ENCODE data around the gene ADRB1. TPM values are rescaled to one million over a fixed set of nuclear protein-coding genes. Genes with fewer than 3 reads are reported as not detected.
A peak's percentile ranks its signal among the peaks of the same experiment; 100 is the strongest.

Gene ADRB1
- polyA plus RNA-seq, 1 of the 3 experiments (the other 2 are of a cell fraction) = not detected

DNA sequence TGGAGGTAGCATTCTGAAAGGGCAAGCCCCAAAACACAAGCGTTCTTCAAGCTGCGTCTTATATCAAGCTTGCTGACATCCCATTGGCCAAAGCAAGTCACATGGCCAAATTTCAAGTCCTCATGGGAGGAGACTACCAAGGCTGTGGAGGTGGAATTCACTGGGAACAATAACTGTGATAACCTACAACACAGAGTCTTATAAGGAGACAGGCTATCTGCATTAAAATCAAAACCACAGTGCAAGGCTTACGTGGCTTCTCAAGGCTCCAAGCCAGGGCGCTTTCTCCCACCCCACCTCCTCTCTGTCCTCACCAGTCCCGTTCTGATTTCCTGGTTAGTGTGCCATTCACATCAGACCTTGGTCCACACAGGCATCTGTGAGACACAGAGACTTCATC lies 39.4 kb downstream of the ADRB1 start:
- no peaks in the 10 kb centered on the region for H3F3A ChIP-seq (replicated peaks; ENCODE audit: insufficient read depth)
- POLR2A ChIA-PET = no interaction called here
- no peaks in the 10 kb centered on the region for H4K20me1 ChIP-seq (ENCODE audit: insufficient read depth)
- no peak overlapping the region for H2AFZ ChIP-seq (ENCODE audit: low read depth)
- H3K4me2 ChIP-seq = no peak overlapping the region
- no peak for DNase-seq
- 86% methylated on average over 5 of the region's 5 CpGs for WGBS (ENCODE audit: low lambda C conversion rate)
- no peaks in the 10 kb centered on the region for H3K9me2 ChIP-seq
- no peaks in the 10 kb centered on the region for H3K27me3 ChIP-seq (ENCODE audit: insufficient read depth)
- H3K9me3 ChIP-seq = no peaks in the 10 kb centered on the region
- H3K27ac ChIP-seq (ENCODE audit: low read depth in 2 of 2, low read length in 1 of 2) = no peak overlapping the region
- no peak overlapping the region for H3K9ac ChIP-seq
- no peak overlapping the region for H3K4me3 ChIP-seq (ENCODE audit: low read depth in 2 of 2, low read length in 1 of 2)
- H3K4me1 ChIP-seq (ENCODE audit: control insufficient read depth in 1 of 2, insufficient read depth in 2 of 2, low read depth in 1 of 2, low read length in 1 of 2) = no peaks in the 10 kb centered on the region
- peak; percentile 41; the same call in 1 of the 2 replicates for TF ChIP-seq USF1 (IDR thresholded peaks at IDR 0.05; ENCODE audit: borderline replicate concordance, low read depth)
- no peak for TF ChIP-seq RCOR1 (IDR thresholded peaks at IDR 0.05; ENCODE audit: low read length)
- no peaks in the 10 kb centered on the region for H3K79me2 ChIP-seq (ENCODE audit: insufficient read depth)
- H3K36me3 ChIP-seq (replicated peaks in 1 of 2; ENCODE audit: control insufficient read depth in 1 of 2, insufficient read depth in 2 of 2, low read length in 1 of 2) = no peaks in the 10 kb centered on the region
- CTCF ChIA-PET = no interaction called here

DNA sequence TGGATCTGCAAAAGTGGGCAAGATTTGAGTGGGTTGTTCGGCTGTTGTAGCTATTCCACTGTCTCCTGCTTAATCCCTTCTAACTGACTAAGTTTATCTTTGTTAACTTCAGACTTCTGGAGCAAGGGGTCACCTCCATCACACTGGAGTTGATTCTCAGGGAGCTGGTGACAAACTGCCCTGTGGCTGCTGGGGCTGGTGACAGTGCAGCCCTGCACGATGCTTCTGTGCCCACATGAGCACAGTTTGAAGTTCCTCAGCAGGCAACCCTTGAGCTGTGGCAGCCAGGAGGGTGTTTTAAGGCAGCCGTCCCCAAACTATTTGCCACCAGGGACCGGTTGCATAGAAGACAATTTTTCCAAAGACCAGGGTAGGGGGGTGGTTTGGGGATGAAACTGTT lies 40.5 kb downstream of the ADRB1 start:
- no peaks in the 10 kb centered on the region for H3K9me3 ChIP-seq
- H3K79me2 ChIP-seq (ENCODE audit: insufficient read depth) = no peaks in the 10 kb centered on the region
- WGBS (ENCODE audit: low lambda C conversion rate) = 72% methylated on average over 4 of the region's 4 CpGs
- H3K27me3 ChIP-seq (ENCODE audit: insufficient read depth) = no peaks in the 10 kb centered on the region
- no peak overlapping the region for H2AFZ ChIP-seq (ENCODE audit: low read depth)
- no peak for DNase-seq
- H4K20me1 ChIP-seq (ENCODE audit: insufficient read depth) = no peaks in the 10 kb centered on the region
- no peak overlapping the region for H3K27ac ChIP-seq (ENCODE audit: low read depth in 2 of 2, low read length in 1 of 2)
- no peaks in the 10 kb centered on the region for H3K4me1 ChIP-seq (ENCODE audit: control insufficient read depth in 1 of 2, insufficient read depth in 2 of 2, low read depth in 1 of 2, low read length in 1 of 2)
- POLR2A ChIA-PET = no interaction called here
- H3K4me2 ChIP-seq = no peak overlapping the region
- no peak overlapping the region for H3K4me3 ChIP-seq (ENCODE audit: low read depth in 2 of 2, low read length in 1 of 2)
- H3K9ac ChIP-seq = no peak overlapping the region
- H3K36me3 ChIP-seq (replicated peaks in 1 of 2; ENCODE audit: control insufficient read depth in 1 of 2, insufficient read depth in 2 of 2, low read length in 1 of 2) = no peaks in the 10 kb centered on the region
- no peaks in the 10 kb centered on the region for H3F3A ChIP-seq (replicated peaks; ENCODE audit: insufficient read depth)
- CTCF ChIA-PET = interaction anchor here (1.6 kb wide), 1 partner anchor 9 kb away, joined by 4 read pairs; no protein-coding TSS in a partner anchor
- TF ChIP-seq FOXJ3 (CRISPR knock-in tag; IDR thresholded peaks at IDR 0.05) (no peak), FOSL2 (IDR thresholded peaks at IDR 0.05; ENCODE audit: borderline replicate concordance, low read depth) (no peak), MXI1 (IDR thresholded peaks at IDR 0.05; ENCODE audit: low read depth, low read length) (no peak), TAF1 (IDR thresholded peaks at IDR 0.05; ENCODE audit: borderline replicate concordance, low read depth, low read length) (no peak), FOXM1 (IDR thresholded peaks at IDR 0.05; ENCODE audit: low read depth) (no peak)
- H3K9me2 ChIP-seq = no peaks in the 10 kb centered on the region

GRCh38 chr10:114087255-114087654 lies 43.6 kb downstream of the ADRB1 start:
- H3K27me3 ChIP-seq (ENCODE audit: insufficient read depth) = no peaks in the 10 kb centered on the region
- no peaks in the 10 kb centered on the region for H3K4me1 ChIP-seq (ENCODE audit: control insufficient read depth in 1 of 2, insufficient read depth in 2 of 2, low read depth in 1 of 2, low read length in 1 of 2)
- CTCF ChIA-PET = interaction anchor here (0.6 to 3.1 kb wide), 2 partner anchors 16 to 78 kb away, joined by 3 to 16 read pairs; no protein-coding TSS in a partner anchor
- no peaks in the 10 kb centered on the region for H3K9me3 ChIP-seq
- no peaks in the 10 kb centered on the region for H3F3A ChIP-seq (replicated peaks; ENCODE audit: insufficient read depth)
- 71% methylated on average over 5 of the region's 5 CpGs for WGBS (ENCODE audit: low lambda C conversion rate)
- no peak overlapping the region for H3K27ac ChIP-seq (ENCODE audit: low read depth in 2 of 2, low read length in 1 of 2)
- no peaks in the 10 kb centered on the region for H3K36me3 ChIP-seq (replicated peaks in 1 of 2; ENCODE audit: control insufficient read depth in 1 of 2, insufficient read depth in 2 of 2, low read length in 1 of 2)
- no peaks in the 10 kb centered on the region for H3K79me2 ChIP-seq (ENCODE audit: insufficient read depth)
- TF ChIP-seq RCOR1 (IDR thresholded peaks at IDR 0.05; ENCODE audit: low read length) (no peak), GATA2 (CRISPR knock-in tag; IDR thresholded peaks at IDR 0.05) (no peak), EP300 (IDR thresholded peaks at IDR 0.05; ENCODE audit: borderline replicate concordance in 1 of 2, low read depth in 1 of 2, low read length in 1 of 2) (no peak)
- TF ChIP-seq, protein P1, sequence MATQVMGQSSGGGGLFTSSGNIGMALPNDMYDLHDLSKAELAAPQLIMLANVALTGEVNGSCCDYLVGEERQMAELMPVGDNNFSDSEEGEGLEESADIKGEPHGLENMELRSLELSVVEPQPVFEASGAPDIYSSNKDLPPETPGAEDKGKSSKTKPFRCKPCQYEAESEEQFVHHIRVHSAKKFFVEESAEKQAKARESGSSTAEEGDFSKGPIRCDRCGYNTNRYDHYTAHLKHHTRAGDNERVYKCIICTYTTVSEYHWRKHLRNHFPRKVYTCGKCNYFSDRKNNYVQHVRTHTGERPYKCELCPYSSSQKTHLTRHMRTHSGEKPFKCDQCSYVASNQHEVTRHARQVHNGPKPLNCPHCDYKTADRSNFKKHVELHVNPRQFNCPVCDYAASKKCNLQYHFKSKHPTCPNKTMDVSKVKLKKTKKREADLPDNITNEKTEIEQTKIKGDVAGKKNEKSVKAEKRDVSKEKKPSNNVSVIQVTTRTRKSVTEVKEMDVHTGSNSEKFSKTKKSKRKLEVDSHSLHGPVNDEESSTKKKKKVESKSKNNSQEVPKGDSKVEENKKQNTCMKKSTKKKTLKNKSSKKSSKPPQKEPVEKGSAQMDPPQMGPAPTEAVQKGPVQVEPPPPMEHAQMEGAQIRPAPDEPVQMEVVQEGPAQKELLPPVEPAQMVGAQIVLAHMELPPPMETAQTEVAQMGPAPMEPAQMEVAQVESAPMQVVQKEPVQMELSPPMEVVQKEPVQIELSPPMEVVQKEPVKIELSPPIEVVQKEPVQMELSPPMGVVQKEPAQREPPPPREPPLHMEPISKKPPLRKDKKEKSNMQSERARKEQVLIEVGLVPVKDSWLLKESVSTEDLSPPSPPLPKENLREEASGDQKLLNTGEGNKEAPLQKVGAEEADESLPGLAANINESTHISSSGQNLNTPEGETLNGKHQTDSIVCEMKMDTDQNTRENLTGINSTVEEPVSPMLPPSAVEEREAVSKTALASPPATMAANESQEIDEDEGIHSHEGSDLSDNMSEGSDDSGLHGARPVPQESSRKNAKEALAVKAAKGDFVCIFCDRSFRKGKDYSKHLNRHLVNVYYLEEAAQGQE (IDR thresholded peaks at IDR 0.05; ENCODE audit: low read depth, low read length) = no peak
- H3K9me2 ChIP-seq = no peaks in the 10 kb centered on the region
- no peak overlapping the region for H3K4me2 ChIP-seq
- DNase-seq = no peak
- no peak overlapping the region for H3K9ac ChIP-seq
- H4K20me1 ChIP-seq (ENCODE audit: insufficient read depth) = no peaks in the 10 kb centered on the region
- no peak overlapping the region for H3K4me3 ChIP-seq (ENCODE audit: low read depth in 2 of 2, low read length in 1 of 2)
- POLR2A ChIA-PET = no interaction called here
- no peak overlapping the region for H2AFZ ChIP-seq (ENCODE audit: low read depth)

All from SK-N-SH (cell line).